Neural cell (in vitro differentiated cells): Measurements from ENCODE around the gene SP3. TPM values are rescaled to one million over a fixed set of nuclear protein-coding genes. Genes with fewer than 3 reads are reported as not detected.

ENCODE experiments used
- H2AFZ ChIP-seq: fragments of 200-600, 300-800 bp; sonication (generic), shearing (Covaris generic); 2 replicates; pipeline ENCODE4 v1.6.0; 2014; ENCODE audit warnings: low read depth, mild to moderate bottlenecking, antibody characterized with exemption, low read length, moderate library complexity
- H3F3A ChIP-seq: fragments of 200-600 bp; shearing (Covaris generic); 2 replicates; pipeline ENCODE4 v1.6.1; 2016; ENCODE audit warnings: mild to moderate bottlenecking, moderate library complexity, mixed read lengths, antibody characterized with exemption, low read length; ENCODE audit not compliant: insufficient read depth, poor library complexity, severe bottlenecking
- H3K27ac ChIP-seq: fragments of 200-600, 300-800 bp; sonication (generic), shearing (Covaris generic); 2 replicates; pipeline ENCODE4 v1.5.1; 2014; ENCODE audit warnings: mild to moderate bottlenecking, low read length, moderate library complexity
- H3K27me3 ChIP-seq: fragments of 300-800, 200-600 bp; sonication (generic), shearing (Covaris generic); 2 replicates; pipeline ENCODE4 v1.6.0; 2014; ENCODE audit warnings: mild to moderate bottlenecking, low read depth, low read length, moderate library complexity; ENCODE audit not compliant: insufficient read depth
- H3K36me3 ChIP-seq: fragments of 300-800, 200-600 bp; sonication (generic), shearing (Covaris generic); 2 replicates; pipeline ENCODE4 v1.5.1; 2014; ENCODE audit warnings: mild to moderate bottlenecking, antibody characterized with exemption, low read length, moderate library complexity; ENCODE audit not compliant: insufficient read depth
- H3K4me2 ChIP-seq: fragments of 300-800, 200-600 bp; sonication (generic), shearing (Covaris generic); 2 replicates; pipeline ENCODE4 v1.6.0; 2014; ENCODE audit warnings: mild to moderate bottlenecking, low read length
- H3K4me3 ChIP-seq: fragments of 300-800, 200-600 bp; sonication (generic), shearing (Covaris generic); 2 replicates; pipeline ENCODE4 v1.5.1; 2014; ENCODE audit warnings: mild to moderate bottlenecking, low read length, moderate library complexity
- H3K79me2 ChIP-seq: fragments of 200-600 bp; shearing (Covaris generic); replicated peaks from 2 replicates; pipeline ENCODE4 v1.6.0; 2014; ENCODE audit warnings: mild to moderate bottlenecking, low read length, moderate library complexity; ENCODE audit not compliant: insufficient read depth
- H3K9ac ChIP-seq: fragments of 300-800, 200-600 bp; sonication (generic), shearing (Covaris generic); 2 replicates; pipeline ENCODE4 v1.6.1; 2016; ENCODE audit warnings: mild to moderate bottlenecking, low read length, mixed read lengths
- H3K9me2 ChIP-seq: fragments of 200-600 bp; shearing (Covaris generic); 2 replicates; pipeline ENCODE4 v1.6.1; 2016; ENCODE audit warnings: mild to moderate bottlenecking, low read length, mixed read lengths; ENCODE audit not compliant: insufficient read depth
- H3K9me3 ChIP-seq: fragments of 200-600, 300-800 bp; sonication (generic), shearing (Covaris generic); 2 replicates; pipeline ENCODE4 v1.6.1; 2016; ENCODE audit warnings: mild to moderate bottlenecking, mixed run types, low read length, moderate library complexity, mixed read lengths
- H4K20me1 ChIP-seq: fragments of 200-600 bp; shearing (Covaris generic); 2 replicates; pipeline ENCODE4 v1.6.1; 2016; ENCODE audit warnings: mild to moderate bottlenecking, mixed run types; ENCODE audit not compliant: insufficient read depth
- CTCF ChIP-seq: fragments of 450-650 bp; IDR thresholded peaks from 2 replicates; pipeline ENCODE4 v1.5.1; 2014; ENCODE audit warnings: antibody characterized with exemption, mild to moderate bottlenecking, moderate library complexity; ENCODE audit not compliant: poor library complexity, severe bottlenecking
- EP300 ChIP-seq: fragments of 450-650 bp; conservative IDR thresholded peaks from 2 replicates; pipeline ENCODE4 v1.6.1; 2014; ENCODE audit warnings: antibody characterized with exemption, mild to moderate bottlenecking, moderate library complexity; ENCODE audit not compliant: poor library complexity, severe bottlenecking
- EZH2 ChIP-seq: fragments of 200-600, 300-800 bp; shearing (Covaris generic), sonication (generic); IDR thresholded peaks from 2 replicates; pipeline ENCODE4 v1.6.1; 2014; ENCODE audit warnings: antibody characterized with exemption, low read length, borderline replicate concordance, mild to moderate bottlenecking; ENCODE audit not compliant: insufficient read depth, poor library complexity, severe bottlenecking
- MXI1 ChIP-seq: fragments of 450-650 bp; conservative IDR thresholded peaks from 2 replicates; pipeline ENCODE4 v1.6.1; 2014; ENCODE audit warnings: antibody characterized with exemption, mild to moderate bottlenecking; ENCODE audit not compliant: poor library complexity, severe bottlenecking
- POLR2AphosphoS5 ChIP-seq: IDR thresholded peaks from 2 replicates; pipeline ENCODE4 v1.6.1; 2012
- RAD21 ChIP-seq: fragments of 450-650 bp; conservative IDR thresholded peaks from 2 replicates; pipeline ENCODE4 v1.6.1; 2014; ENCODE audit warnings: antibody characterized with exemption, mild to moderate bottlenecking, moderate library complexity
- SMC3 ChIP-seq: fragments of 450-650 bp; conservative IDR thresholded peaks from 2 replicates; pipeline ENCODE4 v1.6.1; 2014; ENCODE audit warnings: antibody characterized with exemption, mild to moderate bottlenecking, moderate library complexity; ENCODE audit not compliant: poor library complexity
- TAF1 ChIP-seq: IDR thresholded peaks from 2 replicates; pipeline ENCODE4 v1.6.1; 2012; ENCODE audit warnings: low read depth
- polyA plus RNA-seq: library from polyadenylated mRNA; depleted of rRNA; stranded (reverse); fragments of >200 nt; gene quantifications from 2 replicates; pipeline ENCODE4 v1.2.3, GENCODE V29; 2014
- TF ChIP-seq, protein P1 (sequence below): IDR thresholded peaks from 2 replicates; pipeline ENCODE4 v1.6.1; 2012; ENCODE audit warnings: borderline replicate concordance

Gene SP3
- polyA plus RNA-seq, 1 donor from 2014 or later, result 57.8 TPM

DNA sequence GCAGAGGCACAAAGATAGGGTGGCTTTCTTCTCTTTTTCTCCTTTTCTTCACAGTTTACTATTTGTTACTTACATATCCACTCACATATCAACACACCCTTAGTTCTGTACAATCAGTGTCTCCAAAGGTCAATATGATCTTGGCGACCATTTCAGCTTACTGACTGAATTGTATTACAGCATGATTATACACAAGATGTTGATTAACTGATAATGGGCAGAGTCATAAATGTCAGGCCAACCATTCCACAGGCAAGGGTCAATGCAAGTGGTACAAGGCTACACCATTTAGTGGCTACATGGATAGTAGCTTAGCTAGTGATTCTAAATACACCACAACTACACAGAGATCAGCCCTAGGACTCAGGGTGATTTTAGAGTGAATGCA lies 20.4 kb upstream of the SP3 start:
- no peaks in the 10 kb centered on the region for H3K36me3 ChIP-seq
- H3K9me2 ChIP-seq, result no peaks in the 10 kb centered on the region
- H3F3A ChIP-seq, result no peaks in the 10 kb centered on the region
- H3K27me3 ChIP-seq, result no peaks in the 10 kb centered on the region
- no peak for TF ChIP-seq CTCF
- H3K27ac ChIP-seq, result no peak overlapping the region
- no peaks in the 10 kb centered on the region for H3K9me3 ChIP-seq
- H2AFZ ChIP-seq, result no peak overlapping the region
- H3K4me3 ChIP-seq, result no peak overlapping the region
- no peak overlapping the region for H3K9ac ChIP-seq
- no peaks in the 10 kb centered on the region for H3K79me2 ChIP-seq
- H3K4me2 ChIP-seq, result no peak overlapping the region
- H4K20me1 ChIP-seq, result no peaks in the 10 kb centered on the region

DNA sequence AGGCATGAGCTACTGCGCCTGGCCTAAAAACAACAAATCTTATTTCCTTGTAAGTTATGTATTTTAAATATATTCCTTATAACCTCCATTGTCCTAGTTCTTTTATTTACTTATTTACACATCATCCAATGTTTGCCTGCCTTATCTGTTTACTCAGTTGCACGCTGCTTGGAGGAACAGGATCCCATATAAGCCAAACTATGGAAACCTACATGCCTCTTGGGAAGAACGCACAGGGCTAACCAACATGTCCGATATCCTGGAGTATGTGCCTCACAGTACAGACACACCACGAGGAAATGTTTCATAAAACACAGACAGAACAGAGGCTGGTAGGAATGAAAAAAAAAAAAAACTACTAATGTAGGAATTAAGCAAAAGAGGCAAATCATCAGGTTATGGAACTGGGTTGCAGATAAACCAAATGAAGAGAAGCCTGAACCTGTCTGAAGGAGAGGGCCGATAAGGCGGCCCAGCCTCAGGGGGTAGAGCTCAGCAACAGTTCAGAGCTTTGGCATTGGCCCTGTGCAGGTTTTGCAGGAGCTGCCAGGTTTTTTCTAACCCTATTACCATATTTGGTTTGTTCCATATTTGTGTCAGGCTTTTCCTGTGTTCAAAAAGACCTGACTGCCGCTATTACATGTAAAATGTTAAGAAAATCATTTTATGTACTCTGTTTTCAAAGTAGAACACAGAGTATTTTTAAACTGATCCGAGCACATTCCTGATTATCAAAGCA lies 19.9 kb upstream of the SP3 start:
- Histone ChIP-seq H3K4me2 (no peak overlapping the region), H3K9me3 (no peaks in the 10 kb centered on the region), H3K27me3 (no peaks in the 10 kb centered on the region), H3K27ac (no peak overlapping the region), H3K9me2 (no peaks in the 10 kb centered on the region), H3K36me3 (no peaks in the 10 kb centered on the region), H2AFZ (no peak overlapping the region), H4K20me1 (no peaks in the 10 kb centered on the region), H3K79me2 (no peaks in the 10 kb centered on the region), H3K9ac (no peak overlapping the region), H3F3A (no peaks in the 10 kb centered on the region), H3K4me3 (no peak overlapping the region)
- no peak for TF ChIP-seq TAF1
- TF ChIP-seq SMC3, result no peak
- TF ChIP-seq EP300, result no peak
- TF ChIP-seq POLR2AphosphoS5, result no peak
- TF ChIP-seq CTCF, result no peak
- TF ChIP-seq RAD21, result no peak
- TF ChIP-seq MXI1, result no peak
- TF ChIP-seq, protein P1, sequence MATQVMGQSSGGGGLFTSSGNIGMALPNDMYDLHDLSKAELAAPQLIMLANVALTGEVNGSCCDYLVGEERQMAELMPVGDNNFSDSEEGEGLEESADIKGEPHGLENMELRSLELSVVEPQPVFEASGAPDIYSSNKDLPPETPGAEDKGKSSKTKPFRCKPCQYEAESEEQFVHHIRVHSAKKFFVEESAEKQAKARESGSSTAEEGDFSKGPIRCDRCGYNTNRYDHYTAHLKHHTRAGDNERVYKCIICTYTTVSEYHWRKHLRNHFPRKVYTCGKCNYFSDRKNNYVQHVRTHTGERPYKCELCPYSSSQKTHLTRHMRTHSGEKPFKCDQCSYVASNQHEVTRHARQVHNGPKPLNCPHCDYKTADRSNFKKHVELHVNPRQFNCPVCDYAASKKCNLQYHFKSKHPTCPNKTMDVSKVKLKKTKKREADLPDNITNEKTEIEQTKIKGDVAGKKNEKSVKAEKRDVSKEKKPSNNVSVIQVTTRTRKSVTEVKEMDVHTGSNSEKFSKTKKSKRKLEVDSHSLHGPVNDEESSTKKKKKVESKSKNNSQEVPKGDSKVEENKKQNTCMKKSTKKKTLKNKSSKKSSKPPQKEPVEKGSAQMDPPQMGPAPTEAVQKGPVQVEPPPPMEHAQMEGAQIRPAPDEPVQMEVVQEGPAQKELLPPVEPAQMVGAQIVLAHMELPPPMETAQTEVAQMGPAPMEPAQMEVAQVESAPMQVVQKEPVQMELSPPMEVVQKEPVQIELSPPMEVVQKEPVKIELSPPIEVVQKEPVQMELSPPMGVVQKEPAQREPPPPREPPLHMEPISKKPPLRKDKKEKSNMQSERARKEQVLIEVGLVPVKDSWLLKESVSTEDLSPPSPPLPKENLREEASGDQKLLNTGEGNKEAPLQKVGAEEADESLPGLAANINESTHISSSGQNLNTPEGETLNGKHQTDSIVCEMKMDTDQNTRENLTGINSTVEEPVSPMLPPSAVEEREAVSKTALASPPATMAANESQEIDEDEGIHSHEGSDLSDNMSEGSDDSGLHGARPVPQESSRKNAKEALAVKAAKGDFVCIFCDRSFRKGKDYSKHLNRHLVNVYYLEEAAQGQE, result no peak
- no peak for TF ChIP-seq EZH2
